Measurements from ENCODE around the gene ZFP90.

GRCh38 chr16:68517606-68518166 lies 21.4 kb upstream of the ZFP90 start:
- TF ChIP-seq, protein P1, sequence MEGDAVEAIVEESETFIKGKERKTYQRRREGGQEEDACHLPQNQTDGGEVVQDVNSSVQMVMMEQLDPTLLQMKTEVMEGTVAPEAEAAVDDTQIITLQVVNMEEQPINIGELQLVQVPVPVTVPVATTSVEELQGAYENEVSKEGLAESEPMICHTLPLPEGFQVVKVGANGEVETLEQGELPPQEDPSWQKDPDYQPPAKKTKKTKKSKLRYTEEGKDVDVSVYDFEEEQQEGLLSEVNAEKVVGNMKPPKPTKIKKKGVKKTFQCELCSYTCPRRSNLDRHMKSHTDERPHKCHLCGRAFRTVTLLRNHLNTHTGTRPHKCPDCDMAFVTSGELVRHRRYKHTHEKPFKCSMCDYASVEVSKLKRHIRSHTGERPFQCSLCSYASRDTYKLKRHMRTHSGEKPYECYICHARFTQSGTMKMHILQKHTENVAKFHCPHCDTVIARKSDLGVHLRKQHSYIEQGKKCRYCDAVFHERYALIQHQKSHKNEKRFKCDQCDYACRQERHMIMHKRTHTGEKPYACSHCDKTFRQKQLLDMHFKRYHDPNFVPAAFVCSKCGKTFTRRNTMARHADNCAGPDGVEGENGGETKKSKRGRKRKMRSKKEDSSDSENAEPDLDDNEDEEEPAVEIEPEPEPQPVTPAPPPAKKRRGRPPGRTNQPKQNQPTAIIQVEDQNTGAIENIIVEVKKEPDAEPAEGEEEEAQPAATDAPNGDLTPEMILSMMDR (conservative IDR thresholded peaks at IDR 0.05) = no peak
- no peak for TF ChIP-seq ZFX (IDR thresholded peaks at IDR 0.05)
